CD4-positive, alpha-beta memory T cell (primary cell): Measurements from ENCODE around the gene GGA1. TPM values are rescaled to one million over a fixed set of nuclear protein-coding genes. Genes with fewer than 3 reads are reported as not detected.
A peak's percentile ranks its signal among the peaks of the same experiment; 100 is the strongest.
"Not testable (repeated sequence)": the region's sequence is repeated elsewhere in the genome, so short reads cannot be mapped to it uniquely, and the experiment has no call there.

ENCODE experiments used
- CTCF ChIA-PET: fragments of 350-600 bp; sonication (Branson Sonifier 250); formaldehyde crosslinking; loops from one replicate; lab custom pipeline; 2021; ENCODE audit warnings: inconsistent platforms; ENCODE audit not compliant: partially characterized antibody; lab: Charles Lee
- POLR2A ChIA-PET: fragments of 350-600 bp; sonication (Branson Sonifier 250); formaldehyde crosslinking; loops from one replicate; lab custom pipeline; 2021; ENCODE audit not compliant: partially characterized antibody; lab: Charles Lee
- DNase-seq, 5 donors: peaks; one replicate each; pipeline versions ENCODE4 v3.0.0 to v3.0.0-alpha.2; 2020 to 2022; ENCODE audit warnings: mixed read lengths in 1 of 5
- H3K27ac ChIP-seq: one replicate; pipeline ENCODE4 v1.7.0; 2013; ENCODE audit warnings: low read depth, low read length
- H3K27me3 ChIP-seq: 2 replicates; pipeline ENCODE4 v1.7.0; 2013; ENCODE audit warnings: mild to moderate bottlenecking, low read length, moderate library complexity; ENCODE audit not compliant: insufficient read depth
- H3K36me3 ChIP-seq: 2 replicates; pipeline ENCODE4 v1.7.0; 2013; ENCODE audit warnings: mild to moderate bottlenecking, low read length, moderate library complexity; ENCODE audit not compliant: insufficient read depth
- H3K4me1 ChIP-seq: 2 replicates; pipeline ENCODE4 v1.7.0; 2013; ENCODE audit warnings: mild to moderate bottlenecking, low read length, moderate library complexity; ENCODE audit not compliant: insufficient read depth
- H3K4me3 ChIP-seq, 2 donors: one replicate each; pipeline ENCODE4 v1.7.0; 2013; ENCODE audit warnings: low read length in 2 of 2, mild to moderate bottlenecking in 1 of 2
- H3K9me3 ChIP-seq, 2 donors: one replicate each; pipeline ENCODE4 v1.7.0; 2013; ENCODE audit warnings: low read length in 2 of 2, control low read depth in 1 of 2; ENCODE audit not compliant: control insufficient read depth in 1 of 2
- H3K27ac Mint-ChIP-seq, 7 donors: one replicate each; pipeline ENCODE4 v1.8.0; 2020 to 2021; ENCODE audit warnings: mixed read lengths in 7 of 7, mild to moderate bottlenecking in 6 of 7, inconsistent platforms in 3 of 7, moderate library complexity in 3 of 7
- H3K27me3 Mint-ChIP-seq, 2 donors: one replicate each; pipeline ENCODE4 v1.8.0; 2020 to 2021; ENCODE audit warnings: mixed read lengths in 2 of 2
- H3K36me3 Mint-ChIP-seq, 2 donors: one replicate each; pipeline ENCODE4 v1.8.0; 2020 to 2021; ENCODE audit warnings: mixed read lengths in 2 of 2, inconsistent platforms in 1 of 2, mild to moderate bottlenecking in 1 of 2
- H3K4me1 Mint-ChIP-seq, 4 donors: one replicate each; pipeline ENCODE4 v1.8.0; 2020 to 2021; ENCODE audit warnings: mixed read lengths in 4 of 4, mild to moderate bottlenecking in 1 of 4
- H3K4me3 Mint-ChIP-seq, 8 donors: one replicate each; pipeline ENCODE4 v1.8.0; 2020 to 2021; ENCODE audit warnings: mixed read lengths in 8 of 8, mild to moderate bottlenecking in 7 of 8, moderate library complexity in 6 of 8, inconsistent platforms in 3 of 8
- H3K9me3 Mint-ChIP-seq, 8 donors: one replicate each; pipeline ENCODE4 v1.8.0; 2020 to 2021; ENCODE audit warnings: mixed read lengths in 8 of 8, mild to moderate bottlenecking in 5 of 8, inconsistent platforms in 3 of 8, moderate library complexity in 1 of 8
- intact Hi-C: fragments of 100-400 bp; cut with micrococcal nuclease; formaldehyde crosslinking; loops from one replicate; pipeline ENCODE4 v1.15.1; 2023
- polyA plus RNA-seq, 2 donors: library from polyadenylated mRNA; unstranded; fragments of 300-500 nt; fragmentation: Illumina TruSeq; gene quantifications; one replicate each; pipeline ENCODE4 v1.2.3, GENCODE V29; 2021
- total RNA-seq, 2 experiments: library from RNA; stranded (reverse); gene quantifications; one replicate each; pipeline ENCODE4 v1.2.3, GENCODE V29; 2021

The GGA1 gene
- total and polyA plus RNA-seq, 4 experiments from 2014 or later, result 16.3 to 109 (median 67.5) TPM

DNA sequence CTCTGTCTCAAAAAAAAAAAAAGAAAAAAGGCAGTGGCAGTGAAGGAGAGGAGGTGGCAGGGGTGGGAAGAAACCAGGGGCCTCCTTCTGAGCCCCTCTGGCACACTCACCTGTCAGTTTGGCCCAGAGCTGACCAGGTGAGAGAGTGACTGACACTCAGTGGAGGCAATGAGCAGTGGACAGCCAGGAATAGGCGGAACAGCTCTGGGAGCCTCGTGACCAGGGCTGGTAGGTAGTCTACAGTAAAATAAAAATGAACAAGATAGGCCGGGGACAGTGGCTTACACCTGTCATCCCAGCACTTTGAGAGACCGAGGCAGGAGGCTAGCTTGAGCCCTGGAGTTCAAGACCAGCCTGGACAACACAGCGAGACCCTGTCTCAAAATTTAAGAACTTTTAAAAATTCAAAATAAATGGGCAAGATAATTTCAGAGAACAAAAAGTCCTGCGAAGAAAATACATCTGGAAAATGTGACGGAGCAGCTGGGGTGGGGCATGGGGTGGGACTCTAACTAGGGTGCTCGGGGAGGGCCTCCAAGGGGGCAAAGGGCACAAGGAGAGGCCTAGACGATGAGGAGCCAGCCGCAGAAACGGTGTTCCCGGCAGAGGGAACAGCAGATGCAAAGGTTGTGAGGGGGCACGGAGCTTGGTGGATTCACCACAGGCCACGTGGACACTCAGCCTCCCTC, 46.1 kb downstream of the GGA1 start:
- Histone ChIP-seq H3K9me3 (no peaks in the 10 kb centered on the region), H3K27ac (no peak overlapping the region), H3K4me1 (peaks cover 15% of the 10 kb centered on the region), H3K27me3 (no peaks in the 10 kb centered on the region), H3K36me3 (peaks cover 43% of the 10 kb centered on the region), H3K4me3 (no peak overlapping the region)
- CTCF ChIA-PET, result interaction anchor here (12.7 to 17.5 kb wide), 2 partner anchors 11 to 24 kb away, joined by 181 to 221 read pairs; partner anchors contain the start of gene LGALS1
- H3K9me3 Mint-ChIP-seq, result no peaks in the 10 kb centered on the region
- POLR2A ChIA-PET, result interaction anchor here (9.8 to 13.9 kb wide), 2 partner anchors 14 to 18 kb away, joined by 168 to 348 read pairs; partner anchors contain the start of genes LGALS1 and SH3BP1
- H3K27ac Mint-ChIP-seq, result peak overlapping the region in 3 of 7 donors; percentile 21 to 37 (median 36)
- DNase-seq, result no peak
- H3K4me1 Mint-ChIP-seq, result peaks cover 13 to 24% (median 19%) of the 10 kb centered on the region in 4 donors
- intact Hi-C loops, result no loop called here
- H3K36me3 Mint-ChIP-seq, result peaks cover 7 to 41% of the 10 kb centered on the region in 2 donors
- no peak overlapping the region for H3K4me3 Mint-ChIP-seq
- H3K27me3 Mint-ChIP-seq, result no peaks in the 10 kb centered on the region

DNA sequence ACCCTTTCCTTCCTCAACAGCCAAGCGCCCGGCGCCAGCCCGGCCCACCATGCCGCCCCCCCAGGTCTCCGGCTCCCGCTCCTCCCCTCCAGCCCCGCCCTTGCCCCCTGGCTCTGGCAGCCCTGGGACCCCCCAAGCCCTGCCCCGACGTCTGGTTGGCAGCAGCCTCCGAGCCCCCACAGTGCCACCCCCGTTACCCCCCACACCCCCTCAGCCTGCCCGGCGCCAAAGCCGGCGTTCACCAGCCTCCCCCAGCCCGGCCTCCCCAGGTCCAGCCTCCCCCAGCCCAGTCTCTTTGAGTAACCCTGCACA, 46.6 kb downstream of the GGA1 start:
- Histone ChIP-seq H3K4me3 (no peak overlapping the region), H3K4me1 (peaks cover 20% of the 10 kb centered on the region), H3K27me3 (no peaks in the 10 kb centered on the region), H3K9me3 (no peaks in the 10 kb centered on the region), H3K27ac (no peak overlapping the region), H3K36me3 (peaks cover 38% of the 10 kb centered on the region)
- Mint-ChIP-seq H3K4me1 (peaks cover 18 to 29% (median 24%) of the 10 kb centered on the region in 4 donors), H3K9me3 (no peaks in the 10 kb centered on the region), H3K27ac (no peak overlapping the region), H3K36me3 (peaks cover 5 to 37% of the 10 kb centered on the region in 2 donors), H3K27me3 (no peaks in the 10 kb centered on the region), H3K4me3 (no peak overlapping the region)
- peak in 1 of 5 donors; percentile 36 for DNase-seq
- intact Hi-C loops, result no loop called here
- ChIA-PET POLR2A (interaction anchor here (9.8 to 13.9 kb wide), 2 partner anchors 14 to 17 kb away, joined by 168 to 348 read pairs; partner anchors contain the start of genes LGALS1 and SH3BP1), CTCF (interaction anchor here (12.7 to 17.5 kb wide), 2 partner anchors 12 to 24 kb away, joined by 181 to 221 read pairs; partner anchors contain the start of gene LGALS1)

DNA sequence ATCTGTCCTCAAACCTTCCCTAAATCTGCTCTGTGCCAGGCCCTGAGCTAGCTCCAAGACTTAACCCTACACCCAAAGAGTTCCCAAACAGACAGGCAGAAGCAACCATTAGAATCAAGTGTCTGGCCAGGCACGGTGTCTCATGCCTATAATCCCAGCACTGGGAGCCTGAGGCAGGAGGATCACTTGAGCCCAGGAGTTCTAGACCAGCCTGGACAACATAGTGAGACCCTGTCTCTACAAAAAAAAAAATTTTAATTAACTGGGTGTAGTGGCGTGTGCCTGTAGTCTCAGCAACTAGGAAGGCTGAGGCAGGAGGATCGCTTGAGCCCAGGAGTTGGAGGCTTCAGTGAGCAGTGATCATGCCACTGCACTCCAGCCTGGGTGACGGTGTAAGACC, 47.9 kb downstream of the GGA1 start:
- H3K4me3 Mint-ChIP-seq, intact Hi-C loops, H3K27me3 Mint-ChIP-seq, H3K27ac ChIP-seq, H3K4me3 ChIP-seq, DNase-seq, H3K9me3 Mint-ChIP-seq, H3K9me3 ChIP-seq, H3K27me3 ChIP-seq: not testable (repeated sequence)
- H3K27ac Mint-ChIP-seq, result peak overlapping the region in 5 of 7 donors; percentile 24 to 86 (median 46)
- POLR2A ChIA-PET, result interaction anchor here (2.8 to 13.9 kb wide), 5 partner anchors 16 to 29 kb away, joined by 36 to 348 read pairs (median 70); partner anchors contain the start of genes LGALS1 and SH3BP1
- peaks cover 25% of the 10 kb centered on the region for H3K36me3 ChIP-seq
- H3K4me1 Mint-ChIP-seq, result peaks cover 28 to 43% (median 35%) of the 10 kb centered on the region in 4 donors
- peaks cover 5 to 32% of the 10 kb centered on the region in 2 donors for H3K36me3 Mint-ChIP-seq
- CTCF ChIA-PET, result interaction anchor here (0.7 to 17.5 kb wide), 5 partner anchors 13 to 212 kb away, joined by 3 to 221 read pairs (median 10); partner anchors contain the start of gene LGALS1
- H3K4me1 ChIP-seq, result peaks cover 33% of the 10 kb centered on the region

DNA sequence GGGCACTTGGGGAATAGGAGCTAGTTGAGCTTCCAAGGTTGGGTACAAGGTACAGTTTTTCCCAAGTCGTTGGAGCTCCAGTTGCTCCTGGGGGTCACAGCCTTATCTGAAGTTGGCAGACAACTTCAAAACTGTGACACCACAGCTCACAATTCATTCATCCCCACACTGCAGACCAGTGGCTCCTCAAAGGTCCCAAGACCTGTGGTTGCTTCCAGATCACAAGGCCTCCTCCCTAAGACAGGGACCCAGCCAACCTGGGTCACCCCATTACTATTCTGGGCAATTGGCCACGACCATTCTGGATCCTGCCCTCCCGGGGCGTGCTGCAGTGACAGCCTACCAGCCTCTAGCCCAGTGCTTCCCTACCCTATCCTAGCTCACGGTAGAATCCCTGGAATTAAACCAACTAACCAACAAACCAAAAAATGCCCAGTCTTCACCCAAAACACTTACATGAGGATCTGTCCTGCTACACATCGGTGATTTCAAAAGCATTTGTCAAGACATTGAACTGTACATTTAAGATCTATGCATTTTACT, 49.0 kb downstream of the GGA1 start:
- Histone ChIP-seq H3K4me1 (peaks cover 33% of the 10 kb centered on the region), H3K27ac (peak overlapping the region; percentile 63), H3K9me3 (no peaks in the 10 kb centered on the region), H3K27me3 (no peaks in the 10 kb centered on the region), H3K36me3 (peaks cover 16% of the 10 kb centered on the region), H3K4me3 (peak overlapping the region; percentile 27 to 41)
- DNase-seq, result peak in 1 of 5 donors; percentile 34
- Mint-ChIP-seq H3K4me3 (peak overlapping the region; percentile 74 to 94 (median 86)), H3K27me3 (no peaks in the 10 kb centered on the region), H3K9me3 (no peaks in the 10 kb centered on the region), H3K36me3 (peaks cover 5 to 30% of the 10 kb centered on the region in 2 donors), H3K27ac (peak overlapping the region; percentile 85 to 98 (median 93)), H3K4me1 (peaks cover 29 to 49% (median 37%) of the 10 kb centered on the region in 4 donors)
- intact Hi-C loops, result loop anchor here (1.0 to 2.0 kb wide), 4 partner anchors 19 to 49 kb away; partner anchors contain the start of genes GGA1 and SH3BP1
- ChIA-PET CTCF (interaction anchor here (0.6 to 17.5 kb wide), 24 partner anchors 8 to 206 kb away, joined by 3 to 221 read pairs (median 5); partner anchors contain the start of genes LGALS1, NOL12 and SH3BP1), POLR2A (interaction anchor here (0.6 to 13.9 kb wide), 18 partner anchors 9 to 413 kb away, joined by 3 to 348 read pairs (median 8); partner anchors contain the start of genes GGA1, LGALS1, NOL12 and RAC2)

DNA sequence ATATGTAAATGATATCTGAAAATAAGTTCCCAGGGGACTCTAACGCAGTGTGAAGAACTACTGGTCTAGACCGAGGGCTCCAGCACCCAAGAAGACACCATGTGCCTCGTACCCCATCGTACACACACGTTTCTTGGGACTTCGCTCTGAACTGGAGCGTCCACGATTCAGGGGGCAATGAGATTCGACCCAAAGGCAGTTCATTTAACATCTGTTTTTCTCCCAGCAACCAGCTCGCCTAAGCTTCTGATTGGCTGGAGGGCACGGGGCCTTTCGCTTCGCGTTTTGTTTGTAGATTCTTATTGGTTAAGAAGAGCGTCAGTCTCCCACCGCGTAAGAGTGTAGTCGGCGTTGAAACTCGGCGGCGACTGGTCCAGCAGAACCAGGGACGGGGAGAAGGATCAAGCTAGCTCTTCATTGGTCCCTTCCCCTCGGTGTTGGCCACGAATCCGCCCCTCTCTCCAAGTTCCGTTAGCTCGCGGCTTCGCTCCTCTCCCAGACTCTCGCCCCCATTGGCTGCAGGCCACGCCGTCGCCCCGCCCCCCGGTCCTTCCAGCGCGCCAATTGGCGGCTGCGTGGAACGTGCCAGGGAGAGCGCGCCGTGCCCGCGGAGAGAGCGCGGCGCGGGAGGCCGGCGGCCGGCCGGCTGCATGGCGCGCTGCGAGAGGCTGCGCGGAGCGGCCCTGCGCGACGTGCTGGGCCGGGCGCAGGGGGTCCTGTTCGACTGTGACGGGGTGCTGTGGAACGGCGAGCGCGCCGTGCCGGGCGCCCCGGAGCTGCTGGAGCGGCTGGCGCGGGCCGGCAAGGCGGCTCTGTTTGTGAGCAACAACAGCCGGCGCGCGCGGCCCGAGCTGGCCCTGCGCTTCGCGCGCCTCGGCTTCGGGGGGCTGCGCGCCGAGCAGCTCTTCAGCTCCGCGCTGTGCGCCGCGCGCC, 49.8 kb downstream of the GGA1 start, which contains the start of gene PDXP:
PDXP (plus strand) TSS at position 591 of the 933 bp plus-strand sequence; CDS start at position 651, 60 bp downstream.
- Mint-ChIP-seq H3K4me1 (peaks cover 29 to 49% (median 37%) of the 10 kb centered on the region in 4 donors), H3K27ac (peak within 1 kb of the TSS; percentile 85 to 98 (median 93)), H3K27me3 (no peaks in the 10 kb centered on the region), H3K36me3 (peaks cover 2 to 22% of the 10 kb centered on the region in 2 donors), H3K4me3 (peak within 1 kb of the TSS; percentile 82 to 94 (median 86)), H3K9me3 (no peaks in the 10 kb centered on the region)
- peak; percentile 98 for DNase-seq
- Histone ChIP-seq H3K27ac (peak within 1 kb of the TSS; percentile 63), H3K4me3 (peak within 1 kb of the TSS; percentile 27 to 57), H3K36me3 (peaks cover 10% of the 10 kb centered on the region), H3K9me3 (no peaks in the 10 kb centered on the region), H3K27me3 (no peaks in the 10 kb centered on the region), H3K4me1 (peaks cover 33% of the 10 kb centered on the region)
- ChIA-PET CTCF (interaction anchor here (0.6 to 17.5 kb wide), 23 partner anchors 8 to 205 kb away, joined by 3 to 221 read pairs (median 5); partner anchors contain the start of genes GGA1, LGALS1, NOL12 and SH3BP1), POLR2A (interaction anchor here (0.6 to 13.9 kb wide), 20 partner anchors 10 to 414 kb away, joined by 3 to 348 read pairs (median 6); partner anchors contain the start of genes GGA1, LGALS1, NOL12 and RAC2)
- intact Hi-C loops, result loop anchor here (1.0 to 2.0 kb wide), 4 partner anchors 19 to 50 kb away; partner anchors contain the start of genes GGA1 and SH3BP1
